Measurements from ENCODE around the gene PNO1. TPM values are rescaled to one million over a fixed set of nuclear protein-coding genes. Genes with fewer than 3 reads are reported as not detected.

Gene PNO1
- total and polyA plus RNA-seq, 10 of the 15 experiments (the other 5 are each of a cell fraction or from before 2014, with no cell fraction given): 9.7 to 60.2 (median 30.3) TPM

DNA sequence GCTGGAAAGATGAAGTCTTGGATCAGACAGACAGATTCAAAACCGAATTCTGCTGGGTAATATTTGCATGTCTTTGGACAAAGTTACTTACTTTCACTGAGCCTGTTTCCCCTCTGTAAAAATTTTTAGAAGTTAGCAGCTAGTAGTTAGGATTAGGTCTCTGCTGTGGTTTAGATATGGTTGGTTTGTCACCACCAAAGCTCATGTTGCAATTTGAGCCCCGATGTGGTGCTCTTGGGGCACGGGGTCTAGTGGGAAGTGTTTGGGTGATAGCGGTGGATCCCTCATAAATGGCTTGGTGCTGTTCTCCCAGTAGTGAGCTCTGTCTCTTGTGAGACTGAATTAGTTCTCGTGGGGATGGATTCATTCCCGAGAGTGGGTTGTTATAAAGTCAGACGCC is 38.9 kb upstream of the PNO1 start:
- H3K27ac ChIP-seq (ENCODE audit: control insufficient read depth, insufficient read depth): no peak overlapping the region
- H3K27me3 ChIP-seq (replicated peaks in 1 of 2; ENCODE audit: control insufficient read depth in 2 of 2, insufficient read depth in 2 of 2, low read length in 1 of 2): no peaks in the 10 kb centered on the region
- in situ Hi-C loops (cut with MboI): no loop called here
- POLR2A ChIA-PET: interaction anchor here (0.9 kb wide), 1 partner anchor 56 kb away, joined by 3 read pairs; the partner anchor contains the start of gene C1D
- H3K9ac ChIP-seq (ENCODE audit: control insufficient read depth, insufficient read depth, low read length): no peak overlapping the region
- intact Hi-C loops (cut with micrococcal nuclease; ENCODE audit: unreplicated experiment): no loop called here
- no peaks in the 10 kb centered on the region for H4K20me1 ChIP-seq (ENCODE audit: control insufficient read depth, insufficient read depth)
- no peak for FAIRE-seq
- H3K79me2 ChIP-seq (ENCODE audit: control insufficient read depth, insufficient read depth, low read length): no peaks in the 10 kb centered on the region; the same call in none of the 2 replicates
- CTCF ChIA-PET: interaction anchor here (0.9 to 5.1 kb wide), 5 partner anchors 10 to 345 kb away, joined by 3 to 23 read pairs (median 3); no protein-coding TSS in a partner anchor
- peaks cover 34% of the 10 kb centered on the region for H3K4me1 ChIP-seq (ENCODE audit: control insufficient read depth, insufficient read depth, low read length)
- RAD21 ChIA-PET (ENCODE audit: unreplicated experiment): interaction anchor here (1.2 kb wide), 1 partner anchor 172 kb away, joined by 3 read pairs; no protein-coding TSS in a partner anchor
- H2AFZ ChIP-seq (ENCODE audit: control insufficient read depth, low read depth, low read length): peak overlapping the region; percentile 9; the same call in 1 of the 2 replicates
- BruUV-seq (replicated peaks): no TSS peak
- SMC1A ChIA-PET (ENCODE audit: uncharacterized antibody, unreplicated experiment): interaction anchor here (0.6 kb wide), 1 partner anchor 743 kb away, joined by 3 read pairs; no protein-coding TSS in a partner anchor
- H3K4me3 ChIP-seq: no peak overlapping the region
- no peak for TF ChIP-seq SMARCA5 (IDR thresholded peaks at IDR 0.05)
- peak; percentile 45; the same call in 1 of the 2 replicates for TF ChIP-seq RUNX3 (IDR thresholded peaks at IDR 0.05; ENCODE audit: low read length)
- no peak for TF ChIP-seq SRF (IDR thresholded peaks at IDR 0.05; ENCODE audit: low read depth in 2 of 2, low read length in 2 of 2)
- TF ChIP-seq RAD21 (IDR thresholded peaks at IDR 0.05; ENCODE audit: insufficient read depth, low read depth, low read length): no peak
- DNase-seq (ENCODE audit: low read depth, low spot score): no peak
- peak overlapping the region; percentile 6; the same call in 1 of the 2 replicates for H3K4me2 ChIP-seq (ENCODE audit: control insufficient read depth, insufficient read depth)
- ATAC-seq: no peak
- H3K36me3 ChIP-seq (ENCODE audit: control insufficient read depth in 2 of 2, insufficient read depth in 2 of 2, low read length in 1 of 2): no peaks in the 10 kb centered on the region
- WGBS (ENCODE audit: insufficient coverage, insufficient replicate concordance, low lambda C conversion rate, missing lambda C conversion rate): 25% methylated on average over 5 of the region's 7 CpGs
- H3K9me3 ChIP-seq (replicated peaks; ENCODE audit: control insufficient read depth, insufficient read depth, low read length): no peaks in the 10 kb centered on the region

DNA sequence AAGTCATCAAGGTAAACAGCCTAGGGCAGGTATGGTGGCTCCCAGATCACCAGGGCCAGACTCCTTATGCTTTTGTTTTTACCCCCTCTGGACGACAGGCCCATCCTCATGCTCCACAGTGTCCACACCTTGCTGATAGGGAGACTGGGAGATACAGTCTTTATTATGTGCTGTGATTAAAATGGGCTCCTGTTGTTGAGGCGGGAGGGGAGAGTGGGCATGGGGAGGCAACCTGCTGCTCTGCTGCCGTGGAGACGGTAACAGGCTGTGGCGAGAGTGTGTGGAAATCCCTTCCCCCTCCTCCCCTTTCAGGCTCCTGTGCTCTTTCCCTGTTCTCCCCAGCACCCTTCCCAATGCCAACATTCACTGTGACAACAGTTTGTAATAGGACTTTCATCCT is 38.2 kb upstream of the PNO1 start:
- Histone ChIP-seq H3K27me3 (replicated peaks in 1 of 2; ENCODE audit: control insufficient read depth in 2 of 2, insufficient read depth in 2 of 2, low read length in 1 of 2) (no peaks in the 10 kb centered on the region), H3K4me1 (ENCODE audit: control insufficient read depth, insufficient read depth, low read length) (peaks cover 34% of the 10 kb centered on the region), H3K36me3 (ENCODE audit: control insufficient read depth in 2 of 2, insufficient read depth in 2 of 2, low read length in 1 of 2) (no peaks in the 10 kb centered on the region), H3K79me2 (ENCODE audit: control insufficient read depth, insufficient read depth, low read length) (no peaks in the 10 kb centered on the region; the same call in none of the 2 replicates), H3K4me2 (ENCODE audit: control insufficient read depth, insufficient read depth) (no peak overlapping the region), H3K27ac (ENCODE audit: control insufficient read depth, insufficient read depth) (no peak overlapping the region), H4K20me1 (ENCODE audit: control insufficient read depth, insufficient read depth) (no peaks in the 10 kb centered on the region), H3K9ac (ENCODE audit: control insufficient read depth, insufficient read depth, low read length) (no peak overlapping the region), H3K9me3 (replicated peaks; ENCODE audit: control insufficient read depth, insufficient read depth, low read length) (no peaks in the 10 kb centered on the region), H3K4me3 (no peak overlapping the region), H2AFZ (ENCODE audit: control insufficient read depth, low read depth, low read length) (no peak overlapping the region)
- FAIRE-seq (no peak), DNase-seq (ENCODE audit: low read depth, low spot score) (no peak), ATAC-seq (no peak)
- ChIA-PET POLR2A (interaction anchor here (0.7 kb wide), 1 partner anchor 269 kb away, joined by 4 read pairs; no protein-coding TSS in a partner anchor), RAD21 (ENCODE audit: unreplicated experiment) (interaction anchor here (1.1 to 3.6 kb wide), 4 partner anchors 11 to 171 kb away, joined by 3 to 41 read pairs (median 11); partner anchors contain the start of gene C1D), CTCF (interaction anchor here (0.9 to 5.1 kb wide), 7 partner anchors 10 to 344 kb away, joined by 3 to 45 read pairs (median 4); partner anchors contain the start of gene C1D), SMC1A (ENCODE audit: uncharacterized antibody, unreplicated experiment) (interaction anchor here (0.6 to 4.8 kb wide), 4 partner anchors 10 to 744 kb away, joined by 3 to 43 read pairs (median 10); partner anchors contain the start of gene C1D)
- in situ Hi-C loops (cut with MboI) (no loop called here), intact Hi-C loops (cut with micrococcal nuclease; ENCODE audit: unreplicated experiment) (no loop called here)
- TF ChIP-seq, protein P1, sequence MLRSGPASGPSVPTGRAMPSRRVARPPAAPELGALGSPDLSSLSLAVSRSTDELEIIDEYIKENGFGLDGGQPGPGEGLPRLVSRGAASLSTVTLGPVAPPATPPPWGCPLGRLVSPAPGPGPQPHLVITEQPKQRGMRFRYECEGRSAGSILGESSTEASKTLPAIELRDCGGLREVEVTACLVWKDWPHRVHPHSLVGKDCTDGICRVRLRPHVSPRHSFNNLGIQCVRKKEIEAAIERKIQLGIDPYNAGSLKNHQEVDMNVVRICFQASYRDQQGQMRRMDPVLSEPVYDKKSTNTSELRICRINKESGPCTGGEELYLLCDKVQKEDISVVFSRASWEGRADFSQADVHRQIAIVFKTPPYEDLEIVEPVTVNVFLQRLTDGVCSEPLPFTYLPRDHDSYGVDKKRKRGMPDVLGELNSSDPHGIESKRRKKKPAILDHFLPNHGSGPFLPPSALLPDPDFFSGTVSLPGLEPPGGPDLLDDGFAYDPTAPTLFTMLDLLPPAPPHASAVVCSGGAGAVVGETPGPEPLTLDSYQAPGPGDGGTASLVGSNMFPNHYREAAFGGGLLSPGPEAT (IDR thresholded peaks at IDR 0.05; ENCODE audit: low read depth): no peak
- TF ChIP-seq DPF2 (IDR thresholded peaks at IDR 0.05): no peak
- TF ChIP-seq PAX5 (IDR thresholded peaks at IDR 0.05; ENCODE audit: borderline replicate concordance, low read depth, low read length): no peak
- TF ChIP-seq CEBPB (IDR thresholded peaks at IDR 0.05; ENCODE audit: borderline replicate concordance in 1 of 2, low read depth in 2 of 2, low read length in 2 of 2): no peak
- TF ChIP-seq, protein P2, sequence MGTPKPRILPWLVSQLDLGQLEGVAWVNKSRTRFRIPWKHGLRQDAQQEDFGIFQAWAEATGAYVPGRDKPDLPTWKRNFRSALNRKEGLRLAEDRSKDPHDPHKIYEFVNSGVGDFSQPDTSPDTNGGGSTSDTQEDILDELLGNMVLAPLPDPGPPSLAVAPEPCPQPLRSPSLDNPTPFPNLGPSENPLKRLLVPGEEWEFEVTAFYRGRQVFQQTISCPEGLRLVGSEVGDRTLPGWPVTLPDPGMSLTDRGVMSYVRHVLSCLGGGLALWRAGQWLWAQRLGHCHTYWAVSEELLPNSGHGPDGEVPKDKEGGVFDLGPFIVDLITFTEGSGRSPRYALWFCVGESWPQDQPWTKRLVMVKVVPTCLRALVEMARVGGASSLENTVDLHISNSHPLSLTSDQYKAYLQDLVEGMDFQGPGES (IDR thresholded peaks at IDR 0.05): no peak
- TF ChIP-seq JUND (IDR thresholded peaks at IDR 0.05; ENCODE audit: low read depth, low read length): no peak
- TF ChIP-seq IKZF1 (conservative IDR thresholded peaks at IDR 0.05): no peak
- no peak for TF ChIP-seq RFX5 (IDR thresholded peaks at IDR 0.05; ENCODE audit: low read depth, low read length)
- TF ChIP-seq ZZZ3 (IDR thresholded peaks at IDR 0.05; ENCODE audit: control insufficient read depth, insufficient read length, low read depth): no peak
- no TSS peak for BruUV-seq (replicated peaks)
- WGBS (ENCODE audit: insufficient coverage, insufficient replicate concordance, low lambda C conversion rate, missing lambda C conversion rate): 98% methylated on average over 5 of the region's 5 CpGs

All from GM12878 (cell line).